ENCODE results near the gene CCDC88A. TPM values are rescaled to one million over a fixed set of nuclear protein-coding genes. Genes with fewer than 3 reads are reported as not detected.
"Not testable (repeated sequence)": the region's sequence is repeated elsewhere in the genome, so short reads cannot be mapped to it uniquely, and the experiment has no call there.

CCDC88A gene
- total and polyA plus RNA-seq, 4 experiments from 2014 or later: 0.53 to 19.1 (median 13.8) TPM

DNA sequence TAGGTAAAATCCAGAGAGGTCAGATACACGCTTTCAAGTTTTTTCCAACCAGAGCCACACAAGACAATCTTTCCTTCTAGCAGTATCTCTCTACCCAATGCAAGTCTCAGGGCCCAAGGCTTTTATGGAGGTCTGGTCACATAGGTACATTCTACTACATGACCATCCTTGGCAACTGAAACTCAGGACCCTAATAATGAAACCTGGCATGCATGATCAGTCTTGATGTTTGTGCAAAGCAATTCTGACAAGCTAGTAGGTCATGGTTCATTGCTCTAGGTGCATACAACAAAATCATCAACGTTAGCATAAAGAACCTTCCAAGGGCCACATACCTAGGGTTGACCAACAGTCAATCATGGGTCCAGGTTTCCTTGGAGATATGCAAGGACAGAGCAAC lies 33.2 kb upstream of the CCDC88A start:
- POLR2A ChIA-PET (ENCODE audit: partially characterized antibody): no interaction called here
- Mint-ChIP-seq H3K4me3 (no peak overlapping the region), H3K36me3 (no peaks in the 10 kb centered on the region), H3K9me3 (no peaks in the 10 kb centered on the region), H3K27ac (no peak overlapping the region), H3K27me3 (peaks cover 0 to 2% of the 10 kb centered on the region in 2 donors), H3K4me1 (no peaks in the 10 kb centered on the region)
- no peaks in the 10 kb centered on the region for H3K9me3 ChIP-seq (ENCODE audit: control insufficient read depth in 1 of 2, low read length in 2 of 2)
- no peaks in the 10 kb centered on the region for H3K4me1 ChIP-seq (ENCODE audit: insufficient read depth, low read length)
- H3K27ac ChIP-seq (ENCODE audit: low read depth, low read length): no peak overlapping the region
- intact Hi-C loops (cut with micrococcal nuclease): no loop called here
- H3K4me3 ChIP-seq (ENCODE audit: low read length in 2 of 2): no peak overlapping the region
- no peaks in the 10 kb centered on the region for H3K27me3 ChIP-seq (ENCODE audit: insufficient read depth, low read length)
- CTCF ChIA-PET (ENCODE audit: partially characterized antibody): interaction anchor here (1.2 kb wide), 1 partner anchor 10 kb away, joined by 4 read pairs; no protein-coding TSS in a partner anchor
- no peaks in the 10 kb centered on the region for H3K36me3 ChIP-seq (ENCODE audit: insufficient read depth, low read length)
- DNase-seq: no peak

DNA sequence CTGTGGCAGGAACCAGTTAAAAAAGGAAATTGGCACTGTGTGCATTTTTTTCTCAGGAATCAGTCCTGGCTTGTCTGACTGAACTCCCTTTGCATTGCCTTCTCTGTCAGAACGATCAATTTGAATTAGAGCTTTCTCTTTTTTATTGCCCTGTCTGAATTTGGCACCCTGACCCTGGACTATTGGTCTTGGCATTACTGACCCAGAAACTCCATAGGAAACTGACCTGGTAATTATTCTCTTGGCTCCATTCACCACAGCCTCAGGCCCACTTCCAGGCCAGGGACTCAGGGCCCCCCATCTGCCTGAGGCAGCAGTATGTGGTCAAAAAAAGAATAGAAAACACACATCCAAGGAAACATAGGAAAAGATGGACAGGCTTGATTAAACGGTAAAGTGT lies 32.0 kb upstream of the CCDC88A start:
- Mint-ChIP-seq H3K9me3 (no peaks in the 10 kb centered on the region), H3K36me3 (no peaks in the 10 kb centered on the region), H3K4me1 (no peaks in the 10 kb centered on the region), H3K27ac (no peak overlapping the region), H3K27me3 (no peaks in the 10 kb centered on the region), H3K4me3 (no peak overlapping the region)
- H3K27me3 ChIP-seq (ENCODE audit: insufficient read depth, low read length): no peaks in the 10 kb centered on the region
- no peaks in the 10 kb centered on the region for H3K9me3 ChIP-seq (ENCODE audit: control insufficient read depth in 1 of 2, low read length in 2 of 2)
- no peaks in the 10 kb centered on the region for H3K36me3 ChIP-seq (ENCODE audit: insufficient read depth, low read length)
- H3K4me3 ChIP-seq (ENCODE audit: low read length in 2 of 2): no peak overlapping the region
- CTCF ChIA-PET (ENCODE audit: partially characterized antibody): no interaction called here
- DNase-seq: no peak
- intact Hi-C loops (cut with micrococcal nuclease): no loop called here
- POLR2A ChIA-PET (ENCODE audit: partially characterized antibody): no interaction called here
- H3K27ac ChIP-seq (ENCODE audit: low read depth, low read length): no peak overlapping the region
- no peaks in the 10 kb centered on the region for H3K4me1 ChIP-seq (ENCODE audit: insufficient read depth, low read length)

DNA sequence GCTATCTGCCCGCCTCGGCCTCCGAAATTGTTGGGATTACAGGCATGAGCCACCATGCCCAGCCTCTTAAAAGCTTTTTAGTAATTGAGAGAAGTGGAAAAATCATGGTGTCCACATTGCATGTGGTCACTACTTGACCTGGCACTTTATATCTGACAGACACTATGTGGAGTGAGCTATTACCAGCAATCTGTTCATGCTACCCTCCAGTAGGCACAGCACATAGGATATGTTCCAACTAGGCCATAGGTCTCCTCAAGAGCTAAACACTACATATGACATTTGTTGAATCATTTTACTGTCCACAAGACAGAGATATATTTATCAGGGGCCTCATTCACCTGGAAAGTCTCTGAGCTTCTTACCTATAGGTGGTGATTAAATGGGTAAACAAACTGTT lies 30.4 kb upstream of the CCDC88A start:
- H3K27ac ChIP-seq (ENCODE audit: low read depth, low read length); H3K36me3 Mint-ChIP-seq; H3K27me3 Mint-ChIP-seq; H3K4me3 ChIP-seq (ENCODE audit: low read length in 2 of 2); CTCF ChIA-PET (ENCODE audit: partially characterized antibody); H3K4me3 Mint-ChIP-seq; H3K27me3 ChIP-seq (ENCODE audit: insufficient read depth, low read length); H3K4me1 ChIP-seq (ENCODE audit: insufficient read depth, low read length); DNase-seq; POLR2A ChIA-PET (ENCODE audit: partially characterized antibody); H3K27ac Mint-ChIP-seq; H3K9me3 ChIP-seq (ENCODE audit: control insufficient read depth in 1 of 2, low read length in 2 of 2); H3K9me3 Mint-ChIP-seq; H3K4me1 Mint-ChIP-seq; H3K36me3 ChIP-seq (ENCODE audit: insufficient read depth, low read length); intact Hi-C loops (cut with micrococcal nuclease): not testable (repeated sequence)

DNA sequence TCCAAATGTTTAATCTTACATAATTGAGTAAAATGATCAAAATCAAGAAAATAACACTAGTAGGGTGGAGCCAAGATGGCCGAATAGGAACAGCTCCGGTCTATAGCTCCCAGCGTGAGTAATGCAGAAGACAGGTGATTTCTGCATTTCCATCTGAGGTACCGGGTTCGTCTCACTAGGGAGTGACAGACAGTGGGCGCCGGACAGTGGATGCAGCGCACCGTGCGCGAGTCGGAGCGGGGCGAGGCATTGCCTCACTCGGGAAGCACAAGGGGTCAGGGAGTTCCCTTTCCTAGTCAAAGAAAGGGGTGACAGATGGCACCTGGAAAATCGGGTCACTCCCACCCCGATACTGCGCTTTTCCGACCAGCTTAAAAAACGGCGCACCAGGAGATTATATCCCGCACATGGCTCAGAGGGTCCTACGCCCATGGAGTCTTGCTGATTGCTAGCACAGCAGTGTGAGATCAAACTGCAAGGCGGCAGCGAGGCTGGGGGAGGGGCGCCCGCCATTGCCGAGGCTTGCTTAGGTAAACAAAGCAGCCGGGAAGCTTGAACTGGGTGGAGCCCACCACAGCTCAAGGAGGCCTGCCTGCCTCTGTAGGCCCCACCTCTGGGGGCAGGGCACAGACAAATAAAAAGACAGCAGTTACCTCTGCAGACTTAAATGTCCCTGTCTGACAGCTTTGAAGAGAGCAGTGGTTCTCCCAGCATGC lies 22.5 kb upstream of the CCDC88A start:
- H3K4me1 Mint-ChIP-seq; H3K9me3 ChIP-seq (ENCODE audit: control insufficient read depth in 1 of 2, low read length in 2 of 2); H3K27ac Mint-ChIP-seq; H3K27ac ChIP-seq (ENCODE audit: low read depth, low read length); H3K9me3 Mint-ChIP-seq; intact Hi-C loops (cut with micrococcal nuclease); H3K4me3 Mint-ChIP-seq; H3K36me3 ChIP-seq (ENCODE audit: insufficient read depth, low read length); H3K27me3 Mint-ChIP-seq; H3K36me3 Mint-ChIP-seq; DNase-seq; H3K4me1 ChIP-seq (ENCODE audit: insufficient read depth, low read length); POLR2A ChIA-PET (ENCODE audit: partially characterized antibody); H3K27me3 ChIP-seq (ENCODE audit: insufficient read depth, low read length); H3K4me3 ChIP-seq (ENCODE audit: low read length in 2 of 2): not testable (repeated sequence)
- CTCF ChIA-PET (ENCODE audit: partially characterized antibody): interaction anchor here (1.3 kb wide), 1 partner anchor 10 kb away, joined by 5 read pairs; no protein-coding TSS in a partner anchor

- no peaks in the 10 kb centered on the region for H3K27me3 ChIP-seq (ENCODE audit: insufficient read depth, low read length)
- CTCF ChIA-PET (ENCODE audit: partially characterized antibody): interaction anchor here (1.3 kb wide), 1 partner anchor 10 kb away, joined by 5 read pairs; no protein-coding TSS in a partner anchor
- H3K27ac Mint-ChIP-seq: no peak overlapping the region
- H3K27ac ChIP-seq (ENCODE audit: low read depth, low read length): no peak overlapping the region
- POLR2A ChIA-PET (ENCODE audit: partially characterized antibody): no interaction called here
- no peak for DNase-seq
- peaks cover 0 to 2% (median 0%) of the 10 kb centered on the region in 8 donors for H3K9me3 Mint-ChIP-seq
- no peaks in the 10 kb centered on the region for H3K36me3 Mint-ChIP-seq
- no peaks in the 10 kb centered on the region for H3K9me3 ChIP-seq (ENCODE audit: control insufficient read depth in 1 of 2, low read length in 2 of 2)
- intact Hi-C loops (cut with micrococcal nuclease): no loop called here
- no peaks in the 10 kb centered on the region for H3K4me1 Mint-ChIP-seq
- no peak overlapping the region for H3K4me3 Mint-ChIP-seq
- H3K27me3 Mint-ChIP-seq: peaks cover 0 to 7% of the 10 kb centered on the region in 2 donors
- H3K4me1 ChIP-seq (ENCODE audit: insufficient read depth, low read length): no peaks in the 10 kb centered on the region
- no peak overlapping the region for H3K4me3 ChIP-seq (ENCODE audit: low read length in 2 of 2)
- no peaks in the 10 kb centered on the region for H3K36me3 ChIP-seq (ENCODE audit: insufficient read depth, low read length)
Observed at GRCh38 chr2:55441280-55441892, 21.7 kb upstream of the CCDC88A start.

DNA sequence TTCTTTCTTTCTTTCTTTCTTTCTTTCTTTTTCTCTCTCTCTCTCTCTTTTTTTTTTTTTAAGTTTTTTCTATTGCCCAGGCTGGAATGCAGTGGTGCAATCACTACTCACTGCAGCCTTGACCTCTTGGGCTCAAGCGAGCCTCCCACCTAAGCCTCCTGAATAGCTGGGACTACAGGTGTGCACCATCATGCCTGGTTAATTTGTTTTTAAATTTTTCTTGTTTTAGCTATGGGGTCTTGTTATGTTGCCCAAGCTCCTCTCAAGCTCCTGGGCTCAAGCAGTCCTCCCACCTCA lies 19.4 kb upstream of the CCDC88A start:
- Mint-ChIP-seq H3K36me3 (no peaks in the 10 kb centered on the region), H3K27me3 (peaks cover 0 to 7% of the 10 kb centered on the region in 2 donors), H3K4me3 (no peak overlapping the region), H3K4me1 (no peaks in the 10 kb centered on the region), H3K9me3 (no peaks in the 10 kb centered on the region), H3K27ac (no peak overlapping the region)
- H3K4me1 ChIP-seq (ENCODE audit: insufficient read depth, low read length): no peaks in the 10 kb centered on the region
- no peaks in the 10 kb centered on the region for H3K36me3 ChIP-seq (ENCODE audit: insufficient read depth, low read length)
- no peaks in the 10 kb centered on the region for H3K27me3 ChIP-seq (ENCODE audit: insufficient read depth, low read length)
- DNase-seq: no peak
- H3K4me3 ChIP-seq (ENCODE audit: low read length in 2 of 2): no peak overlapping the region
- H3K9me3 ChIP-seq (ENCODE audit: control insufficient read depth in 1 of 2, low read length in 2 of 2): no peaks in the 10 kb centered on the region
- H3K27ac ChIP-seq (ENCODE audit: low read depth, low read length): no peak overlapping the region
- ChIA-PET POLR2A (ENCODE audit: partially characterized antibody) (no interaction called here), CTCF (ENCODE audit: partially characterized antibody) (no interaction called here)
- intact Hi-C loops (cut with micrococcal nuclease): no loop called here

DNA sequence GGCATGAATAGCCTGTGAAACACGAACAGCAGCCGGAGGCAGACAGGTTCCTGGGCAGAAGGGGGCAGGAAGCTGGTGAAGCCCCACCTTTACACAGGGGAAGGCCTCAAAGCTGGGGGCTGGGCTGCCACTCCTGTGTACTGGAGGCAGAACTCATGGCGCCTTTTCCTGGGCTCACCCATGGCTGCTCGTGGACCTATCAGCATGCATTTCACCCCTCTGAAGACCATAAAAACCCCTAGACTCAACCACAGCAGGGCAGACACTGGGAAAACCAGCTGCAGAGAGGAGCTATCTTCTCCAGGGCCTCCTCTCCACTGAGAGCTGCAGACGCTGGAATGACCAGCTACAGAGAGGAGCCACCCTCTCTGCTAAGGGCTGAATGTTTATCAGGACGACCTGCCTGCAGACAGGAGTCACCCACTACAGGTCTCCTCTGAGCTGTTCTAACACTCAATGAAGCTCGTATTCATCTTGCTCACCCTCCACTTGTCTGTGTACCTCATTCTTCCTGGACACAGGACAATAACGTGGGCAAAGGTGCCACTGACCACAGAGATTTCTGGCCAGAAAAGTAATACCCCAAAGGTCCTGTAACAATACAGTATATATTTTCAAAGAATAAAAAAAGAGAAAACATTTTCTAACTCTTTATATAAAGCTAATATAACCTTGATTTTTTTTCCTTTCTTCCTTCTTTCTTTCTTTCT lies 18.9 kb upstream of the CCDC88A start:
- ChIA-PET CTCF (ENCODE audit: partially characterized antibody) (no interaction called here), POLR2A (ENCODE audit: partially characterized antibody) (no interaction called here)
- H3K27ac Mint-ChIP-seq: no peak overlapping the region
- H3K4me3 Mint-ChIP-seq: no peak overlapping the region
- Histone ChIP-seq H3K27ac (ENCODE audit: low read depth, low read length) (no peak overlapping the region), H3K9me3 (ENCODE audit: control insufficient read depth in 1 of 2, low read length in 2 of 2) (no peaks in the 10 kb centered on the region), H3K4me1 (ENCODE audit: insufficient read depth, low read length) (no peaks in the 10 kb centered on the region), H3K4me3 (ENCODE audit: low read length in 2 of 2) (no peak overlapping the region), H3K27me3 (ENCODE audit: insufficient read depth, low read length) (no peaks in the 10 kb centered on the region), H3K36me3 (ENCODE audit: insufficient read depth, low read length) (no peaks in the 10 kb centered on the region)
- no peak for DNase-seq
- H3K27me3 Mint-ChIP-seq: peaks cover 0 to 7% of the 10 kb centered on the region in 2 donors
- no peaks in the 10 kb centered on the region for H3K9me3 Mint-ChIP-seq
- H3K36me3 Mint-ChIP-seq: no peaks in the 10 kb centered on the region
- intact Hi-C loops (cut with micrococcal nuclease): no loop called here
- H3K4me1 Mint-ChIP-seq: no peaks in the 10 kb centered on the region
